Measurements from ENCODE around the gene PRKD2. TPM values are rescaled to one million over a fixed set of nuclear protein-coding genes. Genes with fewer than 3 reads are reported as not detected.

Gene PRKD2
- total RNA-seq, 4 donors from 2014 or later: 28.8 to 54.2 (median 31.8) TPM

- TF ChIP-seq CTCF (IDR thresholded peaks at IDR 0.05) (no peak), POLR2A (IDR thresholded peaks at IDR 0.05) (no peak)
- DNase-seq: no peak
- Histone ChIP-seq H3K4me1 (peaks cover 0 to 56% (median 4%) of the 10 kb centered on the region in 3 donors), H3K27ac (no peak overlapping the region), H3K36me3 (peaks cover 85 to 100% (median 86%) of the 10 kb centered on the region in 3 donors), H3K9me3 (no peaks in the 10 kb centered on the region), H3K4me3 (no peak overlapping the region), H3K27me3 (no peaks in the 10 kb centered on the region)
- 92 to 100% methylated on average over 1 to 2 of the region's 26 CpGs for WGBS, 2 donors
- intact Hi-C loops (cut with DNase I): no loop called here
Measured at GRCh38 chr19:46725036-46725820, 8.3 kb upstream of the PRKD2 start.

- Histone ChIP-seq H3K9me3 (no peaks in the 10 kb centered on the region), H3K4me3 (no peak overlapping the region), H3K27ac (no peak overlapping the region), H3K36me3 (peaks cover 79 to 100% (median 84%) of the 10 kb centered on the region in 3 donors), H3K4me1 (peaks cover 0 to 55% (median 4%) of the 10 kb centered on the region in 3 donors), H3K27me3 (no peaks in the 10 kb centered on the region)
- intact Hi-C loops (cut with DNase I): no loop called here
- TF ChIP-seq POLR2A (IDR thresholded peaks at IDR 0.05): no peak
- no peak for TF ChIP-seq CTCF (IDR thresholded peaks at IDR 0.05)
- DNase-seq: no peak
- 95 to 100% methylated on average over 2 to 9 of the region's 20 CpGs for WGBS, 2 donors
Measured at GRCh38 chr19:46724468-46724867, 7.6 kb upstream of the PRKD2 start.

- H3K27ac ChIP-seq: peak overlapping the region in 1 of 4 donors; percentile 42
- 83% methylated on average over 2 of the region's 6 CpGs; no CpG with 5 or more reads in 1 of the 2 donors for WGBS, 2 donors
- H3K9me3 ChIP-seq: no peaks in the 10 kb centered on the region
- no peaks in the 10 kb centered on the region for H3K27me3 ChIP-seq
- DNase-seq: no peak
- peaks cover 0 to 55% (median 8%) of the 10 kb centered on the region in 3 donors for H3K4me1 ChIP-seq
- no peak for TF ChIP-seq POLR2A (IDR thresholded peaks at IDR 0.05)
- TF ChIP-seq CTCF (IDR thresholded peaks at IDR 0.05): no peak
- intact Hi-C loops (cut with DNase I): no loop called here
- no peak overlapping the region for H3K4me3 ChIP-seq
- peaks cover 74 to 96% (median 77%) of the 10 kb centered on the region in 3 donors for H3K36me3 ChIP-seq
Measured at GRCh38 chr19:46723471-46723870, 6.6 kb upstream of the PRKD2 start.

- Histone ChIP-seq H3K27me3 (no peaks in the 10 kb centered on the region), H3K4me3 (no peak overlapping the region), H3K9me3 (no peaks in the 10 kb centered on the region), H3K36me3 (peaks cover 71 to 92% (median 73%) of the 10 kb centered on the region in 3 donors), H3K27ac (peak overlapping the region in 1 of 4 donors; percentile 42), H3K4me1 (peaks cover 4 to 55% (median 9%) of the 10 kb centered on the region in 3 donors)
- TF ChIP-seq CTCF (IDR thresholded peaks at IDR 0.05): no peak
- TF ChIP-seq POLR2A (IDR thresholded peaks at IDR 0.05): no peak
- intact Hi-C loops (cut with DNase I): no loop called here
- no peak for DNase-seq
- WGBS, 2 donors: 60 to 100% methylated on average over 2 of the region's 16 CpGs
Measured at GRCh38 chr19:46723023-46723461, 6.1 kb upstream of the PRKD2 start.

GRCh38 chr19:46722421-46723022 lies 5.6 kb upstream of the PRKD2 start:
- Histone ChIP-seq H3K27ac (peak overlapping the region in 1 of 4 donors; percentile 42), H3K27me3 (no peaks in the 10 kb centered on the region), H3K4me1 (peaks cover 9 to 55% (median 14%) of the 10 kb centered on the region in 3 donors), H3K9me3 (no peaks in the 10 kb centered on the region), H3K36me3 (peaks cover 65 to 87% (median 67%) of the 10 kb centered on the region in 3 donors), H3K4me3 (no peak overlapping the region)
- WGBS, 2 donors: 77 to 100% methylated on average over 1 to 13 of the region's 25 CpGs
- TF ChIP-seq CTCF (IDR thresholded peaks at IDR 0.05): no peak
- no peak for TF ChIP-seq POLR2A (IDR thresholded peaks at IDR 0.05)
- no peak for DNase-seq
- intact Hi-C loops (cut with DNase I): no loop called here

Data from esophagus squamous epithelium (tissue), 5 donors.